ENCODE results near the gene SLC39A3. TPM values are rescaled to one million over a fixed set of nuclear protein-coding genes. Genes with fewer than 3 reads are reported as not detected.

Gene SLC39A3
- total RNA-seq, 2 donors from 2014 or later: 21.6 to 24.9 TPM

- peak; percentile 27 to 41 for DNase-seq
- intact Hi-C loops (cut with DNase I, micrococcal nuclease): no loop called here
- ATAC-seq: no peak
Observed at GRCh38 chr19:2770055-2771013, 30.5 kb upstream of the SLC39A3 start.

GRCh38 chr19:2769218-2769617, 29.4 kb upstream of the SLC39A3 start:
- ATAC-seq (no peak), DNase-seq (no peak)
- intact Hi-C loops (cut with DNase I, micrococcal nuclease): no loop called here

GRCh38 chr19:2768365-2769132, 28.7 kb upstream of the SLC39A3 start:
- intact Hi-C loops (cut with DNase I, micrococcal nuclease): no loop called here
- ATAC-seq: peak; percentile 13
- no peak for DNase-seq

GRCh38 chr19:2767688-2768087, 27.9 kb upstream of the SLC39A3 start:
- intact Hi-C loops (cut with DNase I, micrococcal nuclease): no loop called here
- no peak for ATAC-seq
- no peak for DNase-seq

- intact Hi-C loops (cut with DNase I, micrococcal nuclease): no loop called here
- ATAC-seq: no peak
- DNase-seq: no peak
Observed at GRCh38 chr19:2766594-2767372, 27.0 kb upstream of the SLC39A3 start.

GRCh38 chr19:2765376-2765775, 25.6 kb upstream of the SLC39A3 start:
- no peak for DNase-seq
- ATAC-seq: no peak
- intact Hi-C loops (cut with DNase I, micrococcal nuclease): no loop called here

- no peak for DNase-seq
- intact Hi-C loops (cut with DNase I, micrococcal nuclease): loop anchor here in 1 of 2 donors (5.0 kb wide), 1 partner anchor 118 kb away; no protein-coding TSS in a partner anchor
- ATAC-seq: no peak
Observed at GRCh38 chr19:2764945-2765344, 25.1 kb upstream of the SLC39A3 start.

GRCh38 chr19:2763687-2764086, 23.9 kb upstream of the SLC39A3 start:
- intact Hi-C loops (cut with DNase I, micrococcal nuclease): loop anchor here in 1 of 2 donors (5.0 kb wide), 1 partner anchor 116 kb away; no protein-coding TSS in a partner anchor
- no peak for ATAC-seq

GRCh38 chr19:2762783-2763496, 23.1 kb upstream of the SLC39A3 start:
- no peak for DNase-seq
- intact Hi-C loops (cut with DNase I, micrococcal nuclease): loop anchor here in 1 of 2 donors (5.0 kb wide), 1 partner anchor 116 kb away; no protein-coding TSS in a partner anchor
- no peak for ATAC-seq

More at GRCh38 chr19:2763687-2764086, 23.9 kb upstream of the SLC39A3 start:
- no peak for DNase-seq

GRCh38 chr19:2761876-2762782, 22.3 kb upstream of the SLC39A3 start:
- intact Hi-C loops (cut with DNase I, micrococcal nuclease): loop anchor here in 1 of 2 donors (5.0 kb wide), 1 partner anchor 115 kb away; no protein-coding TSS in a partner anchor
- DNase-seq: no peak
- ATAC-seq: peak; percentile 8

- no peak for DNase-seq
- intact Hi-C loops (cut with DNase I, micrococcal nuclease): loop anchor here in 1 of 2 donors (5.0 kb wide), 1 partner anchor 114 kb away; no protein-coding TSS in a partner anchor
- ATAC-seq: no peak
Observed at GRCh38 chr19:2761309-2761677, 21.5 kb upstream of the SLC39A3 start.

GRCh38 chr19:2759965-2760364, 20.1 kb upstream of the SLC39A3 start:
- DNase-seq (no peak), ATAC-seq (peak; percentile 30)
- intact Hi-C loops (cut with DNase I, micrococcal nuclease): loop anchor here in 1 of 2 donors (5.0 kb wide), 1 partner anchor 113 kb away; no protein-coding TSS in a partner anchor

GRCh38 chr19:2759362-2759761, 19.5 kb upstream of the SLC39A3 start:
- DNase-seq (no peak), ATAC-seq (no peak)
- intact Hi-C loops (cut with DNase I, micrococcal nuclease): no loop called here

- intact Hi-C loops (cut with DNase I, micrococcal nuclease): no loop called here
- DNase-seq: no peak
- no peak for ATAC-seq
Observed at GRCh38 chr19:2758601-2759313, 18.9 kb upstream of the SLC39A3 start.

GRCh38 chr19:2756921-2757881, 17.4 kb upstream of the SLC39A3 start:
- intact Hi-C loops (cut with DNase I, micrococcal nuclease): no loop called here
- no peak for ATAC-seq
- no peak for DNase-seq
